SJCRH30 (cell line): ENCODE data around the gene RNF167. TPM values are rescaled to one million over a fixed set of nuclear protein-coding genes. Genes with fewer than 3 reads are reported as not detected.

Source experiments
- DNase-seq, 2 experiments: peaks; one replicate each; pipeline ENCODE4 v3.0.0-alpha.2; 2015 to 2020
- H3K27ac ChIP-seq: fragments of 250-450 bp; sonication (Bioruptor Pico); 2 replicates; pipeline ENCODE4 v1.5.1; 2020; ENCODE audit warnings: mild to moderate bottlenecking, moderate library complexity
- H3K27me3 ChIP-seq: fragments of 250-450 bp; sonication (Bioruptor Pico); 2 replicates; pipeline ENCODE4 v1.5.1; 2020; ENCODE audit warnings: mild to moderate bottlenecking, moderate library complexity
- H3K36me3 ChIP-seq: fragments of 250-450 bp; sonication (Bioruptor Pico); 2 replicates; pipeline ENCODE4 v1.5.1; 2020; ENCODE audit warnings: mild to moderate bottlenecking, moderate library complexity
- H3K4me1 ChIP-seq: fragments of 250-450 bp; sonication (Bioruptor Pico); 2 replicates; pipeline ENCODE4 v1.5.1; 2020; ENCODE audit warnings: mild to moderate bottlenecking, moderate library complexity
- H3K4me3 ChIP-seq: fragments of 250-450 bp; sonication (Bioruptor Pico); 2 replicates; pipeline ENCODE4 v1.5.1; 2020; ENCODE audit warnings: mild to moderate bottlenecking, moderate library complexity
- H3K9me3 ChIP-seq: fragments of 250-450 bp; sonication (Bioruptor Pico); replicated peaks from 2 replicates; pipeline ENCODE4 v1.5.1; 2020; ENCODE audit warnings: mild to moderate bottlenecking, moderate library complexity
- total RNA-seq: library from RNA; depleted of rRNA; stranded (reverse); fragments of >200 nt; shearing (Covaris generic); gene quantifications from 2 replicates; pipeline ENCODE4 v1.2.3, GENCODE V29; 2014

RNF167 gene
- total RNA-seq, 1 experiment from 2014 or later = 35.7 TPM

DNA sequence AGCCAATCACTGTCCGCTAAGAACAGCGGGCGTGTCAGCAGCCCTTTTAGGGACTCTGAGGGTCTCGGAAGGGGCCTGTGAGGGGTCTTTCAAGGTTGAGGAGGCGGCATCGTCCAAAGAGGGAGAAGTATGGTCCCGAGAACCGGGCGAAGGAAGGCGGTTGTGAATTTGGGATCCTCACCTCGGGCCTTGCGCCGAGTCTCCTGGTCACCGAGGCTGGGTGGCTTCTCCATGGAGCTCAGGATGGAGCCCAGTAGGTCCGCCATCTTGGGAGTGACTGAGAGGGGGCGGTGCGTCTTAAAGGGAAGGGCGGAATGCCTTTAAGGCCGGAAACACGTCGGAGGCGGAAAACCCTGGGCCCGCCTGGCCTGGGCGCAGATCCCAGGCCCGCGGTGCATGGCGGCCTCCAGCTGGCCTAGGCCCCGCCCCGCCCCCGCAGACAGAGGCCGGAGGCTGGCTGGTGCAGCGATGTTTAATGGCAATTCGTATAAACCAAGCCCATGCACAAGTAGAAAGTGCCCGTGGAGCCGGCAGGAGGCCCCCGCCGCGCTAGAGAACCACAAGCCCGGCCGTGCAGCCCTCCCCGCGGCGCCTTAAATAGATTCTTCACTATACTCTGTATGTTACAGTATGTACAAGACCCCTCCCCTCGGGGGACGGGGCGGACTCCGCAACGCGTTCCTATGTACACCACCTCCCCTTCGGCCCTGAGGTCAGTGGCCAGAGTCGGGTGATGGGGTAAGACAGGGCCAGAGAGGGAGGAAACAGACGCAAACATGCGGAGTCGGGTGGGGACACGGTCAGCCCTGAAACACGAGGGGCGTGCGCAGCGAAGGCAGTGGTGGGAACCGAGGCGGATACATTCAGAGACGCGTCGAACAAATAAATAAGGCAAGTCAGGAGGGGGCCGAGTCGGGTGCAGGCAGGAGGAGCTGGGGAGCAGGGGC lies 27.7 kb downstream of the RNF167 start, which contains the start of gene SPAG7:
Gene SPAG7, minus strand, starts transcription at position 279 of the 947 bp plus-strand sequence. Its CDS starts 13 bp downstream, at position 266.
- peak within 1 kb of the TSS; percentile 75 for H3K4me3 ChIP-seq
- H3K27me3 ChIP-seq = no peaks in the 10 kb centered on the region
- peak within 1 kb of the TSS; percentile 83 for H3K27ac ChIP-seq
- peak; percentile 87 to 93 for DNase-seq
- no peaks in the 10 kb centered on the region for H3K4me1 ChIP-seq
- no peaks in the 10 kb centered on the region for H3K9me3 ChIP-seq
- no peaks in the 10 kb centered on the region for H3K36me3 ChIP-seq

DNA sequence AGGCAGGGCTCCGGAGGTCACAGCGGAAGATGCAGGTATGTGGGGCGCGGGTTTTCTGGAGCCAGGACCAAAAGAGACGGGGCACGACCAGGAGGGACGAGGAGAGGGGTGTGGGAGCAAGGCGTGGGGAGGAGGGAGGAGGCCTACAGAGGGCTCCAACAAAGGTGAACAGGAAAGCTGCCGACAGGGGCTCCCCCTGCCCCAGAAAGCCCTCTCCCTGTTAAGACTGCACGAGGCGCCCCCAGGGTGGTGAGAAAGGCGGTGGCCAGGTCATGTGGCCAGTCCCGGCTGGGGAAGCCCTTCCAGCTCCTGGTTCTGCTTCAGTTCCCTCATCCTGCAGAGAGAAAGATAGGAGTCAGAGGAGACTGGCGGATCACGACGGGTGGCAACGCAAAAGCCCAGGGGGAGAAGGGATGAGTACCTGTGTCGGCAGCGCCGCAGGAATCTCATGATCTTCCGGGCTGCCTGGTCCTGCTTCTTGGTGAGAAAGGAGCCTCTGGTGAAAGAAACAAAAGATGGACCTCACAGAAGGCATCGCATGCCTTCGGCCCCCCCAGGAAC lies 28.5 kb downstream of the RNF167 start:
- Histone ChIP-seq H3K4me3 (peak overlapping the region; percentile 75), H3K27ac (peak overlapping the region; percentile 83), H3K4me1 (no peaks in the 10 kb centered on the region), H3K9me3 (no peaks in the 10 kb centered on the region), H3K27me3 (no peaks in the 10 kb centered on the region), H3K36me3 (no peaks in the 10 kb centered on the region)
- DNase-seq = no peak

DNA sequence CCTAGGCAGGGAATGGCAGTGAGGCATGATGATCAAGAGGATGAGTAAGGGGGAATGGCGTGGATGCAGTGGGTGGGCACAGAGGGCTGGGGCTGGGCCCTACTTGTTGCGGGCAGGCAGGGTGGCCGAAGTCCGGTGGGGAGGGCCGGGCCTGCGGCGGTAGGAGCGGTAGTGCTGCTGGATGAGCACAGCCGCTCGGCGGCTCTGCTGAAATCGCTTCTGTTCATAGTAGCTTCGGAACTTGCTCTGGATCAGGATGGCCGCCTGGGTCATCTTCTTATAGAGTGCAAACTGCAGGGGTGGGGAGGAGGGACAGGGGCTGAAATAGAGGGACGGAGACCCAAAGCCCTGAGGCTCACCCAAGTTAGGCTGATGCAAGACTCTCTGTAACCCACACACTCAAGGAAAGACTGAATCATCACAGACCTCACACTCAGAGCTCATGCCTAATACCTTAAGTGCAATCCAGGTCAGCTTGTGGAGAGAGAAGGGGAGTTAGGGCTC lies 29.0 kb downstream of the RNF167 start:
- DNase-seq = no peak
- 0 out of 2 replicates have a peak overlapping the region, but pooled peaks have one; percentile 7 for H3K27ac ChIP-seq
- H3K4me1 ChIP-seq = no peaks in the 10 kb centered on the region
- peak overlapping the region; percentile 75 for H3K4me3 ChIP-seq
- H3K27me3 ChIP-seq = no peaks in the 10 kb centered on the region
- H3K36me3 ChIP-seq = no peaks in the 10 kb centered on the region
- no peaks in the 10 kb centered on the region for H3K9me3 ChIP-seq

DNA sequence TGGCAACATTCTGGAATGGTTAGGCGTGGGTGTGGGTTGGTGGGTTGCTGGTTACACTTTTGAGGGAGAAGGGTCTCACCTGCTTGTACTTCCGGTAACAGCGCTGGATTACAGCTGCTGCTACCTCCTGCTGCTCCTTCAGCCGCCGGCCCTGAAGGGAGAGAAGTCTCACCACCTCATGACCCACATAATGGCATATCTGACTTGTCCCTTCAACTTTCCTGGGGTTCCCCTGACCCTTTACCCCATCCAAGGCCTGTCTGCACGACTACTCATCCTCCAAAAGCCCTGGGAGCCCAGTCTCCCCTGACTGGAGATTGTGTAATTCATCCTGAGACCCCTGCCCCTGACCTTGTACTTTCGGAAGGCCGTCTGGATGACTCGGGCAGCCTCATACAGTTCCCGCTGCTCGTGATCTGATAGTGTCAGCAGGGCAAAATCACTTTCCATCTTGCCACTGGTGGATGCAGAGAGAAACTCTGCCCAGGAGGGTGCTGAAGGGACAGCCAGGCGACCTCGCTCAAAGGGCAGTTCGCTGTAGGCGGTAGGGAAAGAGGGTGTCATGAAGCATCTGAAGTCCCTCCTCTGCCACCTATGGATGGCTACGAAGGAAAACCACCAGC lies 29.6 kb downstream of the RNF167 start:
- no peak overlapping the region; the same call in 1 of the 2 replicates for H3K4me3 ChIP-seq
- no peaks in the 10 kb centered on the region for H3K9me3 ChIP-seq
- DNase-seq = no peak
- no peaks in the 10 kb centered on the region for H3K27me3 ChIP-seq
- no peak overlapping the region for H3K27ac ChIP-seq
- H3K36me3 ChIP-seq = no peaks in the 10 kb centered on the region
- H3K4me1 ChIP-seq = no peaks in the 10 kb centered on the region

DNA sequence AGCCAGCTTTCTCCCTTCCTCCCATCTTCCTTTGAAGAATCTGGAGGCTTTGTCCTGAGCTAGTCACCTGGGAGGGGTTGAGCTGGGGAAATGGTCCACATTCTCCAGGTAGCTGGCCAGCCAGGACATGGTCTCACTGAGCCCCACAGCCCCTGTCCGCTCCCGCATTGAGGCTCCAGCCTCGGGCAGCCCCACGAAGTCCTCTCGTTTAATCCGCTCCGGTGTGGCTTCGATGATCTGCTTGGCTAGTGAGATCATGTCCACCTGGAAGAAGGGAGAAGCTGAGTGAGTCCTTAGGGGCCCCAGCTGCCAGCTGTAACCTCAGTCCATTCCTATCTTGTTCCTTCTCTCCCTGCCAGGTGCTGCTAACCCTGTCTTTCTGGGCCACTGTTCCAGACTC lies 30.2 kb downstream of the RNF167 start:
- no peaks in the 10 kb centered on the region for H3K4me1 ChIP-seq
- no peak for DNase-seq
- no peaks in the 10 kb centered on the region for H3K36me3 ChIP-seq
- H3K9me3 ChIP-seq = no peaks in the 10 kb centered on the region
- H3K4me3 ChIP-seq = no peak overlapping the region
- no peaks in the 10 kb centered on the region for H3K27me3 ChIP-seq
- H3K27ac ChIP-seq = no peak overlapping the region

DNA sequence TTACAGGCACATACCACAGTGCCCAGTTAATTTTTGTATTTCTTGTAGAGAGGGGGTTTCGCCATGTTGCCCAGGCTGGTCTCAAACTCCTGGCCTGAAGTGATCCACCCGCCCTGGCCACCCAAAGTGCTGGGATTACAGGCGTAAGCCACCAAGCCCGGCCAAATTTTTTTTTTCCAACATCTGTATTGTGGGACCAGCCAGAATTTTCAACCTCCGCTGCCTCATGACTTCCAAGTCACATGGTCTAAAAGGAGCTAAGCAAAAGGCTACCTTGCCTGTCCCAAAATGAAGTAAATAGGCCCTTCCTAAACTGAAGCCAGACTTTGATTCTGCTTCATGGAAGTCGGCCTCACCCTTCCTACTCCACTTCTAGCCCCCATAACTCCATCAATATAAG lies 31.8 kb downstream of the RNF167 start:
- no peaks in the 10 kb centered on the region for H3K4me1 ChIP-seq
- H3K27ac ChIP-seq = no peak overlapping the region
- no peak for DNase-seq
- H3K4me3 ChIP-seq = no peak overlapping the region
- no peaks in the 10 kb centered on the region for H3K27me3 ChIP-seq
- no peaks in the 10 kb centered on the region for H3K36me3 ChIP-seq
- no peaks in the 10 kb centered on the region for H3K9me3 ChIP-seq

DNA sequence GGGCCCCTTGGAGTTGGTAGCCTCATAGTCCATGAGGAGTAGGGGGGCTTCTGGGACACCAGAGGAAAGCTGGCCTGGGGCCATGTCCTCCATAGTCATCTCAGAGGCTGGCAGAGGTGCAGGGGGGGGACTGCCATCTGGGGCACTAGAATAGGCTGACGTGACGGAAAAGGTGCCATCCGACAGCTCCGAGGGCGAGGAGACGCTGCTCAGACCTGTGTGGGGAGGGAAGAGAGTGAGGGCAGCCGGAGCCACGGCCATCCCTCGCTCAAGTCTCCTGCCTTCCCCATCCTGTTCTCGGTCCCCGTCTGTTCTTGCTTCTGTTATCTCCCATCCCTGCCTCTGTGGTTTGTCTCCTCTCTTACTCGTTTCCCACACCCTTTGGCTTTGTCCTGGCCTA lies 32.3 kb downstream of the RNF167 start:
- no peaks in the 10 kb centered on the region for H3K27me3 ChIP-seq
- no peaks in the 10 kb centered on the region for H3K4me1 ChIP-seq
- no peaks in the 10 kb centered on the region for H3K36me3 ChIP-seq
- no peaks in the 10 kb centered on the region for H3K9me3 ChIP-seq
- no peak for DNase-seq
- H3K4me3 ChIP-seq = no peak overlapping the region
- no peak overlapping the region for H3K27ac ChIP-seq

DNA sequence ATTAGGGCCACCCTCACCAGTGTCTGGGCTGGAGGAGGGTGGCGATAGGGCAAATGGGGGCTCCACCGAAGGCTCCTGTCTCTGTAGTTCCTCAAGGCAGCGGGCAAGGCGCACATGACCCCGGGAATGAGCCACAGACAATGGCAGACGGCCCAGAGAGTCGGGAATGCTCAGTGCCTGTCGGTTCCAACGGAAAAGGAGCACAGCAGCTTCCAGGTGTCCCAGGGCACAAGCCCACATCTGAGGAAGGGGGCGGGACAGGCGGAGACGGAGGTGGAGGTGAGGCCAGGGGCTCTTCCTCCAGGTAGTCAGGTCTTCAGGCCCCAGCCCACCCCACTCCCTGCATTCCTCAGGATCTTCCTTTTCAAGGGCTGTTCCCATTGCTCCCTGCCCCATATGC lies 32.7 kb downstream of the RNF167 start:
- Histone ChIP-seq H3K27me3 (no peaks in the 10 kb centered on the region), H3K4me1 (no peaks in the 10 kb centered on the region), H3K27ac (no peak overlapping the region), H3K4me3 (no peak overlapping the region), H3K9me3 (no peaks in the 10 kb centered on the region), H3K36me3 (no peaks in the 10 kb centered on the region)
- DNase-seq = no peak

DNA sequence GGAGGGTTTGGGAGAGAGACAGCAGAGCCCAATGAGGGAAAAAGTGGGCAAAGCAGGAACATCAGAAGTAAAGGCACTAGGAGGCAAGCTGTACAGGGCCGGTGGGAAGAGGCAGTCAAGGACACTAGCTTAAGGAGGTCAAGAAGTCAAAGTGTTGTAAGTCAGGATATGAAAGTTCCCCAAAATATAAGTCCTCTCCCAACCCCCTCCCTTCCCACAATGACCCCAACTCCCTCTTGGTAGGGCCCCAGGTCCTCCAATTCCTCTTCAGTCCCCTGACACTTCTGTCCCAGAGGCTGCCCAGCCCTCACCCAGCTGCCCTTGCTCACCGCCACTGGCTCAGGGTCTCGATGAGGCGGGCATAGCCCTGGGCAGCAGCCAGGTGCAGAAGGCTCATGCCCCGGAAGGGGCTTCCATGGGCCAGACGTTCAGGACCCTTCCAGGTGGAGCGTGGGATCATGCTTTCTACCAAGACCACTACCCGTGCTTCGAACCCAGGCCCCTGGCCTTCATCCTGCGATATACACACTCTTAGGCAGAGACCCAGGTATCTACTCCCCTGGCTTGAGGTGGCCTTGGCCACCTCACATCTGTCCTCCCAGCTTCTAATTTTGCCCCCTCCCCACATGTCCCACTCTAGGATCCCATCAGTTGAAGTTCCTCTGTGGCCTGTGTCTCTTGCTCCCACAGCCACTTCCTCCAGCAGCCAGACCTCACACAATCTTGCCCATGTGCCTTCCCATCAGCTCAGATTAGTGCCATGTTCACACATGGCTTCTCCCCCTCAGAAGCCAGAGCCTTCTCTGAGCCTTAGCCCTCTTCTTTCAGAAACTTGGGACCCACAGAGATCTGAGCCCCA lies 33.4 kb downstream of the RNF167 start:
- DNase-seq = no peak
- H3K4me3 ChIP-seq = no peak overlapping the region
- H3K27me3 ChIP-seq = no peaks in the 10 kb centered on the region
- no peaks in the 10 kb centered on the region for H3K4me1 ChIP-seq
- H3K9me3 ChIP-seq = no peaks in the 10 kb centered on the region
- no peaks in the 10 kb centered on the region for H3K36me3 ChIP-seq
- no peak overlapping the region for H3K27ac ChIP-seq

DNA sequence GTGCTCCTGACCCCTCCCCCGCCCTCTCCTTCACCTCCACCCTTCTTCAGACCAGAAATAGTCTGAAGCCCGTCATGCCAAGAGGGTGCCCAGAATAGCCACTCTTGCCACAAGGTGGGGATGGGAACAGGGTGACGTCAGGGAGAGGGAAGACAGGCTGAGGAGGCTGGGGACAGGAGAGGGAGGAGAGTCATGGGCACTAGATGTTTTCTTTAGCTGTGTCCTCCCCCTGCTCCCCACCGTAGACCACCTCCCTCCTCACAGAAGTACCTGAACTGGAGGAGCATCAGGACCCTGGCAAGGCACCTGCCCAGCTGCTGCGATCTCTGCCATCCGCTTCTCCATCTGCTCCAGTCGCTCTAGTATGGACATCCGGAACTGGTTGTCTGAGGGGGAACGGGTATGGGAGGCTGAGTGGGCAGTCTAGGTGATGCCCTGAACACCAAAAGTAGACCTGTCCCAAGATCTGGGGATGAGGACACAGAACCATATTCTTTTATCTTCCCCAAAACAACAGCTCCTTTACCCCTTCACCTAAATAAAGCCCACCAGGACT lies 34.1 kb downstream of the RNF167 start:
- H3K4me1 ChIP-seq = no peaks in the 10 kb centered on the region
- no peak for DNase-seq
- H3K9me3 ChIP-seq = no peaks in the 10 kb centered on the region
- H3K27me3 ChIP-seq = no peaks in the 10 kb centered on the region
- H3K4me3 ChIP-seq = no peak overlapping the region
- H3K27ac ChIP-seq = no peak overlapping the region
- no peaks in the 10 kb centered on the region for H3K36me3 ChIP-seq

DNA sequence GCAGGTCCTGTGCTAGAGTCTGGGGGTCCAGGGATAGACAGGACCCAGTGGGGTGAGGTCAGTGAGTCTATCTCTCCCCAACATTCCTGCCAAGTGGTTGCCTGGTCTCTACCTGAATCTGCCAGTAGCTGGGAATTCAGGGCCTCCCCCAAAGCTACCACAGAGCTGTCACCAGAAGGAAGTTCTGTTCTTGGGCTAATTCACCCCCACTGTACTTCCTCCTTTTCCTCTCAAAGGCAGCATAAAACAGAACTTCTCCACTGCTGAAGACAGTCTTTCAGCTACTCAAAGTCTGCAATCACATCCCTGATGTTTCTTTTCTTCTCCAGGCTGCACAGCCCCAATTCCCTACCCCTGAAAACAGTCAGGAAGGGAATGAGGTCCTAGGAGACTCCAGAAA lies 38.7 kb downstream of the RNF167 start:
- H3K27me3 ChIP-seq = no peaks in the 10 kb centered on the region
- no peaks in the 10 kb centered on the region for H3K9me3 ChIP-seq
- no peak overlapping the region for H3K4me3 ChIP-seq
- no peak overlapping the region for H3K27ac ChIP-seq
- no peak for DNase-seq
- no peaks in the 10 kb centered on the region for H3K4me1 ChIP-seq
- no peaks in the 10 kb centered on the region for H3K36me3 ChIP-seq

DNA sequence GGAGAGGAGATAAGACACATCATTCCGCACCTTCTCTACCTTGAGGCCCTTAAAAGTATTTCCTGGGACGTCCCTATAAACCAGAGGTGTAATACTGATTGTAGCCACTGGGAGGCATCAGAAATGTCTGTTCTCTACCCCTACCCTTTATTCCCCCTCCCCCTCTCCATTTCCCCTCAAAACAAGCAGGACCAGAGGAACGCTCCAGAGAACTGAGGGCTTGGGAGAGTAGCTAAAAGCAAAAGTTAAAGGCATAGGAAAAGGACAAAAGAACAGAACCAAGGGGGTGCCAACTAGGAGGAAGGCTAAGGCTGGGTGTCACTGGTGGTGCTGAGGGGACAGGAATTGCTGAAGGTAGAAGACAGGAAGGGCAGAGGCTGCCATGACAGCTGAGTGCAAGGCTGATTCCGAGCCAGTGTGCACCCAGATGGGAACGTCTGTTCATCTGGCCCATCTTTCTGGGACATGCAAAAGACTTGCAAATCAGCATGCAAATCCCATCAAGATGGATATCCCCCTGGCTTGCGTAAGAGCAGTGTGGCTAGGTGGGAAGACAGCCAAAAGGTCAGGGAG lies 40.7 kb downstream of the RNF167 start:
- Histone ChIP-seq H3K4me3 (no peak overlapping the region), H3K9me3 (no peaks in the 10 kb centered on the region), H3K4me1 (no peaks in the 10 kb centered on the region), H3K27me3 (no peaks in the 10 kb centered on the region), H3K36me3 (no peaks in the 10 kb centered on the region), H3K27ac (no peak overlapping the region)
- peak; percentile 34 to 72 for DNase-seq

DNA sequence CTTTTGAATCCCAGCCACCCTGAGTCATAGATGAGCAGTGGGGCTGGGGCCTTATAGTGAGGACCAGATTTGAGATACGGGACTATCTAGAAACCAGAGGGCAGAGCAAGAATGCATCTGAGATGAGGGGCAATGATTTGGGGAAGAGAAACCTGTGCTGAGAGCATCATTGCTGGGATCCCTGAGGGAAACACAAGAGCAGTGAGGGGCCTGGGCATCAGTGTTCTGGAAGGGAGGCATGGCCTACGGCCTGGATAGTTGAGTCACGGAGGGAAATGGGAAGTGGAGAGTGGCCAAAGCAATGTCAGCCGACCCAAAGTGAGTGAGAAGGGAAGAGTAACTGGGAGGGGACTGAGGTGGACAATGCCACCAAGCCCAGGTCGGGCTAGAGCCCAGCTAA lies 42.2 kb downstream of the RNF167 start:
- DNase-seq = no peak
- Histone ChIP-seq H3K36me3 (no peaks in the 10 kb centered on the region), H3K4me3 (no peak overlapping the region), H3K9me3 (no peaks in the 10 kb centered on the region), H3K4me1 (no peaks in the 10 kb centered on the region), H3K27me3 (no peaks in the 10 kb centered on the region), H3K27ac (no peak overlapping the region)

DNA sequence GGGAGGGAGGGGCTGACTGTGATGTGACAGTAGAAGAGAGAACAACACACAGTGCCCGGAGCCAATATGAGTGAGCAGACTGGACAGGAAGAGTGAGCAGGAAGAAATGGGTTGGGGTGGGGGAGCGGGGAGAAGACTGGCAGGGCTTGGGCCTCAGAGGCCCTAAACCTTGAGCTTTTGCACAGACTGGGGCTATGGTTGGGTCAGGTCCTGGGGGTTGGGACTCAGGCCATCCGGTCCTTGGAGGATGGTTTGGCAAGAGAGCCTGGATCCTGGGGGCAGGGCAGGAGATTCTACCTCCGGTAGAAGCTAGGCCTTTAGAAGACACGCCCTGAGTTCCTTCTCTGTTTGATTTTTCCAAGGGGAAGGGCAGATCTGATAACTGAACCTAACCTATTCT lies 46.3 kb downstream of the RNF167 start:
- DNase-seq = no peak
- no peak overlapping the region for H3K27ac ChIP-seq

More for the DNA sequence above, 46.3 kb downstream of the RNF167 start:
- no peaks in the 10 kb centered on the region; the same call in 1 of the 2 replicates for H3K4me1 ChIP-seq
- no peaks in the 10 kb centered on the region for H3K9me3 ChIP-seq
- no peaks in the 10 kb centered on the region for H3K36me3 ChIP-seq
- no peaks in the 10 kb centered on the region for H3K27me3 ChIP-seq
- H3K4me3 ChIP-seq = peak overlapping the region; percentile 84
